ENCODE measurements around the gene SRR. TPM values are rescaled to one million over a fixed set of nuclear protein-coding genes. Genes with fewer than 3 reads are reported as not detected.
A peak's percentile ranks its signal among the peaks of the same experiment; 100 is the strongest.

Gene SRR
- total RNA-seq, 4 donors from 2014 or later, result 12.3 to 31.7 (median 24.1) TPM

GRCh38 chr17:2297023-2297422 lies 6.7 kb upstream of the SRR start:
- no peak overlapping the region for H3K27ac ChIP-seq
- peaks cover under 1 to 5% of the 10 kb centered on the region in 2 donors for H3K4me1 ChIP-seq
- no peaks in the 10 kb centered on the region for H3K27me3 ChIP-seq
- H3K4me3 ChIP-seq (replicated peaks in 1 of 3), result no peak overlapping the region
- H3K36me3 ChIP-seq, result peaks cover 22 to 31% of the 10 kb centered on the region in 2 donors
- WGBS, 2 donors, result 93 to 95% methylated on average over 5 of the region's 5 CpGs
- no peaks in the 10 kb centered on the region for H3K9me3 ChIP-seq
- intact Hi-C loops (cut with DNase I), result no loop called here
- TF ChIP-seq POLR2A (IDR thresholded peaks at IDR 0.05) (no peak), CTCF (IDR thresholded peaks at IDR 0.05) (no peak)
- DNase-seq, result no peak

GRCh38 chr17:2299136-2299535 lies 4.6 kb upstream of the SRR start:
- intact Hi-C loops (cut with DNase I), result no loop called here
- no peak overlapping the region for H3K4me3 ChIP-seq (replicated peaks in 1 of 3)
- peaks cover 7 to 11% of the 10 kb centered on the region in 2 donors for H3K4me1 ChIP-seq
- no peak overlapping the region for H3K27ac ChIP-seq
- no peaks in the 10 kb centered on the region for H3K27me3 ChIP-seq
- DNase-seq, result no peak
- TF ChIP-seq POLR2A (IDR thresholded peaks at IDR 0.05) (no peak), CTCF (IDR thresholded peaks at IDR 0.05) (no peak)
- WGBS, 2 donors, result 94 to 98% methylated on average over 12 of the region's 12 CpGs
- H3K9me3 ChIP-seq, result no peaks in the 10 kb centered on the region
- peaks cover 21 to 22% of the 10 kb centered on the region in 2 donors for H3K36me3 ChIP-seq

- no peak for DNase-seq
- Histone ChIP-seq H3K4me1 (peaks cover 7 to 11% of the 10 kb centered on the region in 2 donors), H3K36me3 (peaks cover 21 to 22% of the 10 kb centered on the region in 2 donors), H3K27ac (no peak overlapping the region), H3K4me3 (replicated peaks in 1 of 3) (no peak overlapping the region), H3K9me3 (no peaks in the 10 kb centered on the region), H3K27me3 (no peaks in the 10 kb centered on the region)
- TF ChIP-seq POLR2A (IDR thresholded peaks at IDR 0.05) (no peak), CTCF (IDR thresholded peaks at IDR 0.05) (no peak)
- 91 to 94% methylated on average over 22 of the region's 22 CpGs for WGBS, 2 donors
- intact Hi-C loops (cut with DNase I), result no loop called here
Measured at GRCh38 chr17:2299756-2300155, 4.0 kb upstream of the SRR start.

GRCh38 chr17:2302778-2303203 lies 959 bp upstream of the SRR start:
- Histone ChIP-seq H3K4me3 (replicated peaks in 1 of 3) (peak overlapping the region; percentile 70 to 83 (median 72)), H3K27ac (peak overlapping the region; percentile 86 to 90 (median 90)), H3K9me3 (no peaks in the 10 kb centered on the region), H3K4me1 (peaks cover 7 to 11% of the 10 kb centered on the region in 2 donors), H3K36me3 (peaks cover 8 to 14% of the 10 kb centered on the region in 2 donors), H3K27me3 (no peaks in the 10 kb centered on the region)
- intact Hi-C loops (cut with DNase I), result no loop called here
- DNase-seq, result no peak
- WGBS, 2 donors, result 0 to 1% methylated on average over 12 of the region's 12 CpGs
- TF ChIP-seq POLR2A (IDR thresholded peaks at IDR 0.05) (no peak), CTCF (IDR thresholded peaks at IDR 0.05) (no peak)

GRCh38 chr17:2304931-2305330 lies 1.2 kb downstream of the SRR start:
- Histone ChIP-seq H3K9me3 (no peaks in the 10 kb centered on the region), H3K36me3 (peaks cover under 1 to 2% of the 10 kb centered on the region in 2 donors), H3K4me3 (replicated peaks in 1 of 3) (no peak overlapping the region), H3K27ac (no peak overlapping the region), H3K27me3 (no peaks in the 10 kb centered on the region), H3K4me1 (peaks cover 7 to 11% of the 10 kb centered on the region in 2 donors)
- intact Hi-C loops (cut with DNase I), result no loop called here
- no peak for TF ChIP-seq POLR2A (IDR thresholded peaks at IDR 0.05)
- no peak for TF ChIP-seq CTCF (IDR thresholded peaks at IDR 0.05)
- 92 to 94% methylated on average over 4 of the region's 4 CpGs for WGBS, 2 donors
- no peak for DNase-seq
